WTC11 (cell line): Measurements from ENCODE around the gene IGSF9B. TPM values are rescaled to one million over a fixed set of nuclear protein-coding genes. Genes with fewer than 3 reads are reported as not detected.

Experiments used
- ATAC-seq: fragments of 200-7000 bp; cut with Tn5 transposase; 2 replicates; pipeline ENCODE4 v1.10.0; 2021; ENCODE audit warnings: mild to moderate bottlenecking, moderate library complexity
- CTCF ChIA-PET: fragments of 300-600 bp; sonication (Branson Sonifier 250); formaldehyde crosslinking; loops from one replicate; lab custom pipeline; 2021; ENCODE audit warnings: antibody characterized with exemption; lab: Charles Lee
- POLR2A ChIA-PET: fragments of 350-600 bp; sonication (Branson Sonifier 250); formaldehyde crosslinking; loops from one replicate; lab custom pipeline; 2021; ENCODE audit warnings: antibody characterized with exemption; lab: Charles Lee
- DNase-seq: peaks from one replicate; pipeline ENCODE4 v3.0.0; 2021; ENCODE audit warnings: low spot score
- H3K27ac Mint-ChIP-seq: 2 replicates; pipeline ENCODE4 v1.8.0; 2021; ENCODE audit warnings: mixed read lengths
- H3K27me3 Mint-ChIP-seq: 2 replicates; pipeline ENCODE4 v1.8.0; 2021; ENCODE audit warnings: low read depth, mild to moderate bottlenecking, moderate library complexity, mixed read lengths
- H3K36me3 Mint-ChIP-seq: 2 replicates; pipeline ENCODE4 v1.8.0; 2021; ENCODE audit warnings: mixed read lengths
- H3K4me1 Mint-ChIP-seq: 2 replicates; pipeline ENCODE4 v1.8.0; 2022; ENCODE audit warnings: mixed read lengths
- H3K4me3 Mint-ChIP-seq: 2 replicates; pipeline ENCODE4 v1.8.0; 2021; ENCODE audit warnings: mild to moderate bottlenecking, moderate library complexity, mixed read lengths
- H3K9me3 Mint-ChIP-seq: 2 replicates; pipeline ENCODE4 v1.8.0; 2021; ENCODE audit warnings: mixed read lengths
- ATF1 ChIP-seq: sonication (generic); formaldehyde crosslinking; IDR thresholded peaks from 2 replicates; pipeline ENCODE4 v1.8.1; 2023; ENCODE audit warnings: mild to moderate bottlenecking, moderate library complexity, missing genetic modification reagents
- CDX4 ChIP-seq: fragments of 250-450 bp; sonication (Bioruptor Pico); IDR thresholded peaks from 2 replicates; pipeline ENCODE4 v1.9.0; 2021; ENCODE audit warnings: moderate library complexity, mild to moderate bottlenecking, inconsistent platforms, borderline replicate concordance
- CTCF ChIP-seq: fragments of 200-600 bp; IDR thresholded peaks from 2 replicates; pipeline ENCODE4 v1.8.0; 2022; ENCODE audit warnings: antibody characterized with exemption
- ERG ChIP-seq: fragments of 250-450 bp; sonication (Bioruptor Pico); IDR thresholded peaks from 2 replicates; pipeline ENCODE4 v1.8.0; 2021; ENCODE audit warnings: mild to moderate bottlenecking
- FOXP1 ChIP-seq: sonication (generic); formaldehyde crosslinking; IDR thresholded peaks from 2 replicates; pipeline ENCODE4 v1.8.0; 2022; ENCODE audit warnings: missing genetic modification reagents, mild to moderate bottlenecking, moderate library complexity, borderline replicate concordance
- GABPB1 ChIP-seq: sonication (generic); formaldehyde crosslinking; IDR thresholded peaks from 2 replicates; pipeline ENCODE4 v1.8.1; 2023; ENCODE audit warnings: mild to moderate bottlenecking, missing genetic modification reagents
- MXD4 ChIP-seq: fragments of 250-450 bp; sonication (Bioruptor Pico); IDR thresholded peaks from 2 replicates; pipeline ENCODE4 v1.8.0; 2021; ENCODE audit warnings: mild to moderate bottlenecking, moderate library complexity, borderline replicate concordance
- NFATC4 ChIP-seq: fragments of 250-450 bp; sonication (Bioruptor Pico); IDR thresholded peaks from 2 replicates; pipeline ENCODE4 v1.9.0; 2021; ENCODE audit warnings: mild to moderate bottlenecking
- NR2C2 ChIP-seq: sonication (generic); formaldehyde crosslinking; IDR thresholded peaks from 2 replicates; pipeline ENCODE4 v1.8.0; 2022; ENCODE audit warnings: mild to moderate bottlenecking, missing genetic modification reagents
- OVOL2 ChIP-seq: fragments of 250-450 bp; sonication (Bioruptor Pico); IDR thresholded peaks from 2 replicates; pipeline ENCODE4 v1.9.0; 2021; ENCODE audit warnings: mild to moderate bottlenecking, borderline replicate concordance
- RELA ChIP-seq: sonication (generic); formaldehyde crosslinking; IDR thresholded peaks from 2 replicates; pipeline ENCODE4 v1.8.1; 2022; ENCODE audit warnings: missing genetic modification reagents, mild to moderate bottlenecking, borderline replicate concordance
- TEAD4 ChIP-seq: sonication (generic); formaldehyde crosslinking; IDR thresholded peaks from 2 replicates; pipeline ENCODE4 v1.8.0; 2022; ENCODE audit warnings: mild to moderate bottlenecking, missing genetic modification reagents
- ZNF423 ChIP-seq: fragments of 250-450 bp; sonication (Bioruptor Pico); IDR thresholded peaks from 2 replicates; pipeline ENCODE4 v2.1.2; 2022; ENCODE audit warnings: mild to moderate bottlenecking, moderate library complexity
- total RNA-seq: library from RNA; stranded (reverse); gene quantifications from 3 replicates; pipeline ENCODE4 v1.2.3, GENCODE V29; 2021
- TF ChIP-seq, protein P1 (sequence below): fragments of 250-450 bp; sonication (Bioruptor Pico); IDR thresholded peaks from 2 replicates; pipeline ENCODE4 v1.9.0; 2021; ENCODE audit warnings: mild to moderate bottlenecking
- TF ChIP-seq, protein P2 (sequence below): sonication (generic); formaldehyde crosslinking; IDR thresholded peaks from 2 replicates; pipeline ENCODE4 v1.8.1; 2023; ENCODE audit warnings: mild to moderate bottlenecking, missing genetic modification reagents, borderline replicate concordance
- TF ChIP-seq, protein P3 (sequence below): sonication (generic); formaldehyde crosslinking; IDR thresholded peaks from 2 replicates; pipeline ENCODE4 v1.8.1; 2022; ENCODE audit warnings: mild to moderate bottlenecking, missing genetic modification reagents, moderate library complexity, borderline replicate concordance
- TF ChIP-seq, protein P4 (sequence below): sonication (generic); formaldehyde crosslinking; IDR thresholded peaks from 2 replicates; pipeline ENCODE4 v1.8.1; 2023; ENCODE audit warnings: mild to moderate bottlenecking, missing genetic modification reagents, moderate library complexity
- TF ChIP-seq, protein P5 (sequence below): fragments of 250-450 bp; sonication (Bioruptor Pico); IDR thresholded peaks from 2 replicates; pipeline ENCODE4 v1.9.0; 2021; ENCODE audit warnings: mild to moderate bottlenecking

Gene IGSF9B
- total RNA-seq, 1 experiment from 2014 or later, result 52.7 TPM

DNA sequence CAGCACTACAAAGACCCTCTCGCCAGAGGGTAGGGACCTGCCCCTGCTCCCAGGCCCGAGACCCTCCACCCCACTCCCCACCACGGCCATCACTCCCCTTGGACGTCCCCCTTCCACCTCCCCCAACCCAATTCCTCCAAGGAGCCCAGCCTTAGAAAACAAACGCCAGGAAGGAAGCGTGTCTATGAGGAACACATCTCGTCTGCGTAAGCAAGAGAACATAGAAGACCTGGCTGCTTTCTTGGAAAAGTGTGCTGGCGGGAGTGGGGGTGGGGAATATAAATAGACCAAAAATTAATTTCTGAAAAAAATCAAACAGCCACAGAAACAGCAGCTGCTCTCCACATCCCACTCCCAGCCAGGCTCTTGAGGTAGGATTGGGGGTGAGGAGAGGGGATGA is 23.9 kb upstream of the IGSF9B start:
- no peak for DNase-seq
- H3K27ac Mint-ChIP-seq, result no peak overlapping the region
- H3K27me3 Mint-ChIP-seq, result no peaks in the 10 kb centered on the region; the same call in 1 of the 2 replicates
- TF ChIP-seq NR2C2 (CRISPR knock-in tag) (no peak), NFATC4 (CRISPR knock-in tag) (no peak), GABPB1 (no peak), CDX4 (CRISPR knock-in tag) (no peak), ERG (CRISPR knock-in tag) (no peak), ZNF423 (CRISPR knock-in tag) (no peak), CTCF (no peak), RELA (CRISPR knock-in tag) (no peak), OVOL2 (CRISPR knock-in tag) (no peak), MXD4 (CRISPR knock-in tag) (no peak), TEAD4 (CRISPR knock-in tag) (no peak)
- TF ChIP-seq, protein P1, sequence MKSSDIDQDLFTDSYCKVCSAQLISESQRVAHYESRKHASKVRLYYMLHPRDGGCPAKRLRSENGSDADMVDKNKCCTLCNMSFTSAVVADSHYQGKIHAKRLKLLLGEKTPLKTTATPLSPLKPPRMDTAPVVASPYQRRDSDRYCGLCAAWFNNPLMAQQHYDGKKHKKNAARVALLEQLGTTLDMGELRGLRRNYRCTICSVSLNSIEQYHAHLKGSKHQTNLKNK, result no peak
- ChIA-PET CTCF (interaction anchor here (1.3 kb wide), 1 partner anchor 70 kb away, joined by 6 read pairs; no protein-coding TSS in a partner anchor), POLR2A (no interaction called here)
- H3K4me1 Mint-ChIP-seq, result no peaks in the 10 kb centered on the region
- H3K9me3 Mint-ChIP-seq, result no peaks in the 10 kb centered on the region
- H3K4me3 Mint-ChIP-seq, result no peak overlapping the region
- no peak for ATAC-seq
- no peaks in the 10 kb centered on the region for H3K36me3 Mint-ChIP-seq

DNA sequence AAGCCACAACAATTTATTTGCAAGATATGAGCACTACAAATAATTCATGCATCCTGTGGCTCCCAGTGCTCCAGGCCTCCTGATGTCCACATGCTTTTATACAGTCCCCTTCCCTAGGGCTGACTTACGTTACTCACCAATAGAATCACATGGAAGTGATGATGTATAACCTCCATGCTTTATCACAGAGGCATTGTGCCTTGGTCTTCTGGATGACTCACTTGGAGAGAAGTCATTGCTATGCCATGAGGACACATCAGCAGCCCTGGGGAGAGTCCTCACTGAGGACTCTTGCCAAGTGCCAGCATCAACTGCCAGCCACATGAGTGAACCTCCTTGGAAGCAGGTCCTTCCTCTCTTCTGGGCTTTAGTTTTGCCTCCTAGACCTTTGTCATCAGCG is 22.0 kb upstream of the IGSF9B start:
- ATAC-seq, result no peak
- DNase-seq, result no peak
- CTCF ChIA-PET, result interaction anchor here (1.6 kb wide), 1 partner anchor 51 kb away, joined by 5 read pairs; no protein-coding TSS in a partner anchor
- Mint-ChIP-seq H3K27me3 (no peaks in the 10 kb centered on the region; the same call in 1 of the 2 replicates), H3K4me1 (no peaks in the 10 kb centered on the region), H3K36me3 (no peaks in the 10 kb centered on the region), H3K27ac (no peak overlapping the region), H3K4me3 (no peak overlapping the region), H3K9me3 (no peaks in the 10 kb centered on the region)
- TF ChIP-seq, protein P2, sequence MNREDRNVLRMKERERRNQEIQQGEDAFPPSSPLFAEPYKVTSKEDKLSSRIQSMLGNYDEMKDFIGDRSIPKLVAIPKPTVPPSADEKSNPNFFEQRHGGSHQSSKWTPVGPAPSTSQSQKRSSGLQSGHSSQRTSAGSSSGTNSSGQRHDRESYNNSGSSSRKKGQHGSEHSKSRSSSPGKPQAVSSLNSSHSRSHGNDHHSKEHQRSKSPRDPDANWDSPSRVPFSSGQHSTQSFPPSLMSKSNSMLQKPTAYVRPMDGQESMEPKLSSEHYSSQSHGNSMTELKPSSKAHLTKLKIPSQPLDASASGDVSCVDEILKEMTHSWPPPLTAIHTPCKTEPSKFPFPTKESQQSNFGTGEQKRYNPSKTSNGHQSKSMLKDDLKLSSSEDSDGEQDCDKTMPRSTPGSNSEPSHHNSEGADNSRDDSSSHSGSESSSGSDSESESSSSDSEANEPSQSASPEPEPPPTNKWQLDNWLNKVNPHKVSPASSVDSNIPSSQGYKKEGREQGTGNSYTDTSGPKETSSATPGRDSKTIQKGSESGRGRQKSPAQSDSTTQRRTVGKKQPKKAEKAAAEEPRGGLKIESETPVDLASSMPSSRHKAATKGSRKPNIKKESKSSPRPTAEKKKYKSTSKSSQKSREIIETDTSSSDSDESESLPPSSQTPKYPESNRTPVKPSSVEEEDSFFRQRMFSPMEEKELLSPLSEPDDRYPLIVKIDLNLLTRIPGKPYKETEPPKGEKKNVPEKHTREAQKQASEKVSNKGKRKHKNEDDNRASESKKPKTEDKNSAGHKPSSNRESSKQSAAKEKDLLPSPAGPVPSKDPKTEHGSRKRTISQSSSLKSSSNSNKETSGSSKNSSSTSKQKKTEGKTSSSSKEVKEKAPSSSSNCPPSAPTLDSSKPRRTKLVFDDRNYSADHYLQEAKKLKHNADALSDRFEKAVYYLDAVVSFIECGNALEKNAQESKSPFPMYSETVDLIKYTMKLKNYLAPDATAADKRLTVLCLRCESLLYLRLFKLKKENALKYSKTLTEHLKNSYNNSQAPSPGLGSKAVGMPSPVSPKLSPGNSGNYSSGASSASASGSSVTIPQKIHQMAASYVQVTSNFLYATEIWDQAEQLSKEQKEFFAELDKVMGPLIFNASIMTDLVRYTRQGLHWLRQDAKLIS (CRISPR knock-in tag), result no peak
- TF ChIP-seq, protein P3, sequence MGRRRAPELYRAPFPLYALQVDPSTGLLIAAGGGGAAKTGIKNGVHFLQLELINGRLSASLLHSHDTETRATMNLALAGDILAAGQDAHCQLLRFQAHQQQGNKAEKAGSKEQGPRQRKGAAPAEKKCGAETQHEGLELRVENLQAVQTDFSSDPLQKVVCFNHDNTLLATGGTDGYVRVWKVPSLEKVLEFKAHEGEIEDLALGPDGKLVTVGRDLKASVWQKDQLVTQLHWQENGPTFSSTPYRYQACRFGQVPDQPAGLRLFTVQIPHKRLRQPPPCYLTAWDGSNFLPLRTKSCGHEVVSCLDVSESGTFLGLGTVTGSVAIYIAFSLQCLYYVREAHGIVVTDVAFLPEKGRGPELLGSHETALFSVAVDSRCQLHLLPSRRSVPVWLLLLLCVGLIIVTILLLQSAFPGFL (CRISPR knock-in tag), result no peak
- TF ChIP-seq, protein P4, sequence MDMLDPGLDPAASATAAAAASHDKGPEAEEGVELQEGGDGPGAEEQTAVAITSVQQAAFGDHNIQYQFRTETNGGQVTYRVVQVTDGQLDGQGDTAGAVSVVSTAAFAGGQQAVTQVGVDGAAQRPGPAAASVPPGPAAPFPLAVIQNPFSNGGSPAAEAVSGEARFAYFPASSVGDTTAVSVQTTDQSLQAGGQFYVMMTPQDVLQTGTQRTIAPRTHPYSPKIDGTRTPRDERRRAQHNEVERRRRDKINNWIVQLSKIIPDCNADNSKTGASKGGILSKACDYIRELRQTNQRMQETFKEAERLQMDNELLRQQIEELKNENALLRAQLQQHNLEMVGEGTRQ (CRISPR knock-in tag), result no peak
- TF ChIP-seq ATF1 (CRISPR knock-in tag) (no peak), FOXP1 (no peak)
- TF ChIP-seq, protein P5, sequence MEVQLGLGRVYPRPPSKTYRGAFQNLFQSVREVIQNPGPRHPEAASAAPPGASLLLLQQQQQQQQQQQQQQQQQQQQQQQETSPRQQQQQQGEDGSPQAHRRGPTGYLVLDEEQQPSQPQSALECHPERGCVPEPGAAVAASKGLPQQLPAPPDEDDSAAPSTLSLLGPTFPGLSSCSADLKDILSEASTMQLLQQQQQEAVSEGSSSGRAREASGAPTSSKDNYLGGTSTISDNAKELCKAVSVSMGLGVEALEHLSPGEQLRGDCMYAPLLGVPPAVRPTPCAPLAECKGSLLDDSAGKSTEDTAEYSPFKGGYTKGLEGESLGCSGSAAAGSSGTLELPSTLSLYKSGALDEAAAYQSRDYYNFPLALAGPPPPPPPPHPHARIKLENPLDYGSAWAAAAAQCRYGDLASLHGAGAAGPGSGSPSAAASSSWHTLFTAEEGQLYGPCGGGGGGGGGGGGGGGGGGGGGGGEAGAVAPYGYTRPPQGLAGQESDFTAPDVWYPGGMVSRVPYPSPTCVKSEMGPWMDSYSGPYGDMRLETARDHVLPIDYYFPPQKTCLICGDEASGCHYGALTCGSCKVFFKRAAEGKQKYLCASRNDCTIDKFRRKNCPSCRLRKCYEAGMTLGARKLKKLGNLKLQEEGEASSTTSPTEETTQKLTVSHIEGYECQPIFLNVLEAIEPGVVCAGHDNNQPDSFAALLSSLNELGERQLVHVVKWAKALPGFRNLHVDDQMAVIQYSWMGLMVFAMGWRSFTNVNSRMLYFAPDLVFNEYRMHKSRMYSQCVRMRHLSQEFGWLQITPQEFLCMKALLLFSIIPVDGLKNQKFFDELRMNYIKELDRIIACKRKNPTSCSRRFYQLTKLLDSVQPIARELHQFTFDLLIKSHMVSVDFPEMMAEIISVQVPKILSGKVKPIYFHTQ (CRISPR knock-in tag), result no peak
- TF ChIP-seq, all 79 proteins: peak for 0
- POLR2A ChIA-PET, result no interaction called here
